ENCODE data around the gene C15orf61. TPM values are rescaled to one million over a fixed set of nuclear protein-coding genes. Genes with fewer than 3 reads are reported as not detected.

The C15orf61 gene
- total and polyA plus RNA-seq, 10 donors: 0.87 to 10.0 (median 3.4) TPM

DNA sequence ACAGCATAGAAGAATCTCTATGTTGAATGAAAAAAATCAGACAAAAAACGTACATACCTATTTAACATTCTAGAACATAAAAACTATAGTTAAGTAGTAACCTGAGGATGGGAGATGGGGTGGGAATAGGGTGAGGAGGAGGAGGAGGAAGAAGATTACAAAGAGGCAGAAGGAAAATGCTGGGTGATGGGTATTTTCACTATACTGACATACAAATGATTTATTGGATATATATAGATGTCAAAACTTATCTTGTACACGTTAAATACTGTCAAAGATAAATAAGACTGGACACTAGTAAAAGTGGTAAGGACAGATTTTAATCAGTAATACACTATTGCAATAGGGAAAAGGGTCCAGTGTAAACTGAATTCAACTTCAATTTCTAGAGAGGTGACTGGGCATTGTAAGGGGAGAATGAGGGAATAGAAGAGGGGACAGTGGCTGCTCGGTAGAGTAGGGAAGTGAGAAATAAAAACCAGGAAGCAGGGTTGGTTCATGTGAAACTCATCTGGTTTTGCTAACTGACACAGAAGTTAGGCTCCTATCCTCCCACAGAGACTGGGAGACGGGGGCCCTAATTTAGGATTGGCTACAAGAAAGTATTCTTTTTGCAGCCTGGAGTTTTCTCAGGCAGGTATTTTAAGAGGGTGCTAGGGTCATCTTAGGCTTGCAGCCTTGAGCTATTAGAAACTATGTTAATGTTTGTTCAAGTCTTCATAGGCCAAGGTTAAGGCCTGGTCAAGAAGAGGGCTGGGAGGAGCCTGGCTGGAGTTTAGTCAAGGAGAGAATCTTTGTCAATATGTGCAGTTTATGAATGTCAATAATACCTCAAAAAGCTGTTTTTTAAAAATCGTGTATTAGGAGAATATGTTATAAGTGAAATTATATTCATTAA is 15.0 kb upstream of the C15orf61 start:
- no peaks in the 10 kb centered on the region for H3K9me3 ChIP-seq
- H3K27me3 ChIP-seq (replicated peaks in 1 of 7): no peaks in the 10 kb centered on the region
- WGBS, 5 donors: 60 to 77% (median 65%) methylated on average over 5 of the region's 5 CpGs
- TF ChIP-seq POLR2AphosphoS5 (IDR thresholded peaks at IDR 0.05) (no peak), POLR2A (IDR thresholded peaks at IDR 0.05) (no peak)
- TF ChIP-seq, protein P1, sequence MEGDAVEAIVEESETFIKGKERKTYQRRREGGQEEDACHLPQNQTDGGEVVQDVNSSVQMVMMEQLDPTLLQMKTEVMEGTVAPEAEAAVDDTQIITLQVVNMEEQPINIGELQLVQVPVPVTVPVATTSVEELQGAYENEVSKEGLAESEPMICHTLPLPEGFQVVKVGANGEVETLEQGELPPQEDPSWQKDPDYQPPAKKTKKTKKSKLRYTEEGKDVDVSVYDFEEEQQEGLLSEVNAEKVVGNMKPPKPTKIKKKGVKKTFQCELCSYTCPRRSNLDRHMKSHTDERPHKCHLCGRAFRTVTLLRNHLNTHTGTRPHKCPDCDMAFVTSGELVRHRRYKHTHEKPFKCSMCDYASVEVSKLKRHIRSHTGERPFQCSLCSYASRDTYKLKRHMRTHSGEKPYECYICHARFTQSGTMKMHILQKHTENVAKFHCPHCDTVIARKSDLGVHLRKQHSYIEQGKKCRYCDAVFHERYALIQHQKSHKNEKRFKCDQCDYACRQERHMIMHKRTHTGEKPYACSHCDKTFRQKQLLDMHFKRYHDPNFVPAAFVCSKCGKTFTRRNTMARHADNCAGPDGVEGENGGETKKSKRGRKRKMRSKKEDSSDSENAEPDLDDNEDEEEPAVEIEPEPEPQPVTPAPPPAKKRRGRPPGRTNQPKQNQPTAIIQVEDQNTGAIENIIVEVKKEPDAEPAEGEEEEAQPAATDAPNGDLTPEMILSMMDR (IDR thresholded peaks at IDR 0.05 in 8 of 11, conservative IDR thresholded peaks at IDR 0.05 in 3 of 11): no peak
- intact Hi-C loops (cut with DNase I; ENCODE audit: low total_unique reads): no loop called here
- H3K27ac ChIP-seq: no peak overlapping the region
- H3K36me3 ChIP-seq: peaks cover 0 to 3% (median 0%) of the 10 kb centered on the region in 6 donors
- H3K4me3 ChIP-seq: no peak overlapping the region
- DNase-seq: no peak
- peaks cover 0 to 25% (median 16%) of the 10 kb centered on the region in 6 donors for H3K4me1 ChIP-seq

DNA sequence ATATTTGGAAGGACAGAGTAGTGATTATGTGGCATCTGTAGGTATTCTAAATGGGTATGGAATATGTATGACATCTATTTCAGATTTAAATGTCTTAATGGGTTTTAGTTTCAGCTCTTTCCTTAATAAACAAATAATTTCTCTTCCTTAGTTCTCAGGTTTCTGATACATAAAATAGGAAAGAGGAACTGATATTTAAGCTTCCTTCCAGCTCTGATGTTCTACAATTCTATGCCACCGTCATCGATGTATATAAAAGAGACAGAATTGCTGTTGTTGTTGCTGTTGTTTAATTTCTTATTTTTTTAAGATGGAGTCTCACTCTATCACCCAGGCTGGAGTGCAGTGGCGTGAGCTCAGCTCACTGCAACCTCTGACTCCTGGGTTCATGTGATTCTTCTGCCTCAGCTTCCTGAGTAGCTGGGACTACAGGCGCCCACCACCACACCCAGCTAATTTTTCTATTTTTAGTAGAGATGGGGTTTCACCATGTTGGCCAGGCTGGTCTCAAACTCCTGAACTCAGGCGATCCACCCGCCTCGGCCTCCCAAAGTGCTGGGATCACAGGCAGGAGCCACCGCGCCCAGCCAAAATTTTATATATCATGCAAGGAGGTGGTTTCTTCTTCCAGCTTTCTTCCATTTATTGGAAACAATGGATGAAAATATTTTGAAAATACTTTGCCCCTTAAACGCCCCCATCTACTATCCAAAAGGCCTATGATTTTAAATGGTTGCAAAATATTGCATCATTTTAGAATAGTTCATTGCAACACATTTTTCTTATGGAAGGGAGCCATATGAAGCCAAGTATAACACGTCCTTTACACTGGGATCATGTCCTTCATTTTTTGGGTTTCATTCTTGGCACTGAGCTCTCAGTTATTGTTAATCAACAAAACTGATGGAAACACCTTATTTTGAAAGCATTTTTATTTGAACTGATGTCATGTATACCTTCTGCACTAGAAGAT is 13.9 kb upstream of the C15orf61 start:
- no peaks in the 10 kb centered on the region for H3K9me3 ChIP-seq
- H3K4me3 ChIP-seq: no peak overlapping the region

DNA sequence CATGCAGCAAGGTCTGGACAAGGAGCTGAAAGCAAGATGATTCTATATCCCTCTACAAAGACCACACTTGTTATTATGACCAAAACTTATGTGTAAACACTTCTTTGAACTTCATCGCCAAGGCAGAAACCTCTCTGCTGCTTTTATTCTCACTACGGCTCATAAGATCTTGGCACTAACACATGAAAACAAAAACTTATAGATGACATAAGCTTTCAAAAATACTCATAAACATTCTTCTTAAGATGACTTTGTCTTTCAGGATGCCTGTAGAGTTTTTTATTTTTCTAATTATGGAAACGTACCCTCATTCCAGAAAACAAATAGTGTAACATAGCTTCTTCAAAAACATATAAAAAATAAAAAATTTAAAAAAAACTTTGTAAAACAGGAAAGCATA is 12.5 kb upstream of the C15orf61 start:
- DNase-seq: no peak
- TF ChIP-seq POLR2AphosphoS5 (IDR thresholded peaks at IDR 0.05) (no peak), POLR2A (IDR thresholded peaks at IDR 0.05) (no peak)
- TF ChIP-seq, protein P1 (IDR thresholded peaks at IDR 0.05 in 8 of 11, conservative IDR thresholded peaks at IDR 0.05 in 3 of 11): no peak
- WGBS, 5 donors: 89 to 96% (median 94%) methylated on average over 3 of the region's 3 CpGs
- no peaks in the 10 kb centered on the region for H3K27me3 ChIP-seq (replicated peaks in 1 of 7)
- H3K4me1 ChIP-seq: peaks cover 0 to 17% (median 9%) of the 10 kb centered on the region in 6 donors
- H3K4me3 ChIP-seq: no peak overlapping the region
- intact Hi-C loops (cut with DNase I; ENCODE audit: low total_unique reads): no loop called here
- no peak overlapping the region for H3K27ac ChIP-seq
- peaks cover 0 to 25% (median 10%) of the 10 kb centered on the region in 6 donors for H3K36me3 ChIP-seq
- H3K9me3 ChIP-seq: no peaks in the 10 kb centered on the region

More for the DNA sequence above, 13.9 kb upstream of the C15orf61 start:
- DNase-seq: no peak
- intact Hi-C loops (cut with DNase I; ENCODE audit: low total_unique reads): no loop called here
- peak overlapping the region in 1 of 8 donors; percentile 22 for H3K27ac ChIP-seq
- 78 to 85% (median 81%) methylated on average over 11 of the region's 11 CpGs for WGBS, 5 donors
- no peaks in the 10 kb centered on the region for H3K27me3 ChIP-seq (replicated peaks in 1 of 7)
- peaks cover 0 to 17% (median 11%) of the 10 kb centered on the region in 6 donors for H3K4me1 ChIP-seq
- H3K36me3 ChIP-seq: peaks cover 0 to 12% (median 0%) of the 10 kb centered on the region in 6 donors
- no peak for TF ChIP-seq POLR2A (IDR thresholded peaks at IDR 0.05)
- TF ChIP-seq, protein P1 (IDR thresholded peaks at IDR 0.05 in 8 of 11, conservative IDR thresholded peaks at IDR 0.05 in 3 of 11): no peak

All from spleen (tissue), 11 donors.